GM19438 (cell line): ENCODE measurements around the gene MACROH2A2.
"Not testable (repeated sequence)": the region's sequence is repeated elsewhere in the genome, so short reads cannot be mapped to it uniquely, and the experiment has no call there.

Experiments
- ATAC-seq: cut with Tn5 transposase; IDR thresholded peaks from one replicate; pipeline ENCODE4 v1.9.1; 2021; ENCODE audit warnings: low read depth; ENCODE audit not compliant: unreplicated experiment

MACROH2A2 gene

DNA sequence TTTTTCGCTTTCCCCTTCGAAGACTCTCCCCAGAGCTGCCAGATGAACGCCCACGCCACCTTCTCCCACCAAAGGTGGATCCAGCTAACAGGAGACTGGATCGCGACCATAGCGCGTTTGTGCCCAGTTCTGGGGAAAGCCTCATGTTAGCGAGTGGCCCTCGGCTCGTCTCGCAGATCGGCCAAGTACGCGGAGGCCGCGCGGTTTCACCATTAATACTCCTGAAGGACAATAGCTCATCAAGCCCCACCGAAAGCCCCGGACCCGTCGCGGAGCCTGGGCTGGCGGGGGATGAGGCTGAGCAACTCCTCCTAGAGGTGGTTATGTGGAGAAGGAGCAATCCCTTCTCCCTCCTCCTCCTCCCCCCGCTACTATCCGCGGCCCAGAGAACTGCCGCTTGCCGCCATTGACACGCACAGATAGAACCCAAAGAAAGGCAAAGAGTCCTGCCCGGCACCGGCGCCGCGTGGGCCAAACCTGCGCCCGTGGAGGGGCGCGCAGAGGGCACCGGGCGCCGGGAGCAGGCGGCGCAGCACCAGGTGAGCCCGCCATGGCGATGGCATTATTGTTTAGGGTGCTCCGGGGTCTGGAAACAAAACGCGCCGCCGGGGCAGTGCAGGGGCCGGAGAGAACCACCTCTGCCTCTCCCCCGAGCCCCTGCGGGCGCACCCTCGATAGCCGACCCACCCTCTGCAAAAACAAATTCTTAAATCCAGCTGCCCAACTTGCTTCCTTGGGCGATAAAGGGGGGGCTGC lies at the start of gene MACROH2A2:
MACROH2A2 (plus strand) TSS at position 385 of the 756 bp plus-strand sequence. CDS start 22,813 bp downstream, outside the sequence.
- no peak for ATAC-seq

DNA sequence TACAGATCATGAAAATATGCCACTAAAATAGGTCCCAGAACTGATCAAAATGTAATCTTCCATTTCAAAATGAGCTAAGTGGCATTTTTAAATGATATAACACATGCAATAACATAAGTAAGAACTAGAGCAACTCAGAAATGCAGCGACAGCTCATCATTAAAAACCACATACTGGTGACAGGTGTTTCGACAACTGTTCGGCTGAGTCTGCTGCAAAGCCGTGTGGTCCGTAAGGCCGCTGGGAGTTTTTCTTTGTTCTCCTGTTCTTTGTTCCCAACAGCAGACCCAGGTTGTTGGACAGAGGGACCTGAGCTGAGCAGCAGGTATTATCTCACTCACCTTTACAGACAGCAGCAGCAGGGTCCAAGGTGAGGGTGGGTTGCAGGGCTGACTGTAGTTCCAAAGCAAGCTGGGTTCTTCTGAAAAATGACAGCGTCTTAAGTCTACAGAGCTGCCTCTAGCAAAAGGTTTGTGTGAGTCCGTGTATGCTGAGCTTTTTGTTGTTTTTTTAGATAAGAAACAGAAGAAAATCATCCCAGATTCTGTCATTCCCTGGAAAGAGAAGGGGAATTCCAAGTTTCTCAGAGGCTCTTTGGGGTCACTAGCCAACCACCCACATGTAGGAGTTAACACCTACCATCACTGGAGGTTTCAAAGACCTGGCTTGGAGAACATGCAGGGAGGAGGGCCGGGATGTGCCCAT lies 45.4 kb upstream of the MACROH2A2 start:
- ATAC-seq, result no peak

DNA sequence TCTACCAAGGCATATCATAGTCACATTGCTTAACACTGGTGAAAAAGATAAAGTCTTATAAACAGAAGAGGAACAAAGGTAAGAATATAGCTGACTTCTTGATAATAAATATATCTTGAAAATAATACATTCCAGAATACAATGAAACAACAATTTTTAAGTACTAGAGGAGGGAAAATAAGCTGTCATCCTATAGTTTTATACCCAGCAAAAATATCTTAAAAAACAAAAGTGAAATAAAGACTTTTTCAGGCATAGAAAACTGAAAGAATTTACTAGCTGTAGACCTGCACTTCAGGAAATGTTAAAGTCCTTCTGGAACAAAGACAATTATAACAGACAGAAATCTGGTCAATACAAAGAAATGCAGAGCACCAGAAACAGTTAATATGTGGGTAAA lies 21.4 kb upstream of the MACROH2A2 start:
- ATAC-seq, result no peak

DNA sequence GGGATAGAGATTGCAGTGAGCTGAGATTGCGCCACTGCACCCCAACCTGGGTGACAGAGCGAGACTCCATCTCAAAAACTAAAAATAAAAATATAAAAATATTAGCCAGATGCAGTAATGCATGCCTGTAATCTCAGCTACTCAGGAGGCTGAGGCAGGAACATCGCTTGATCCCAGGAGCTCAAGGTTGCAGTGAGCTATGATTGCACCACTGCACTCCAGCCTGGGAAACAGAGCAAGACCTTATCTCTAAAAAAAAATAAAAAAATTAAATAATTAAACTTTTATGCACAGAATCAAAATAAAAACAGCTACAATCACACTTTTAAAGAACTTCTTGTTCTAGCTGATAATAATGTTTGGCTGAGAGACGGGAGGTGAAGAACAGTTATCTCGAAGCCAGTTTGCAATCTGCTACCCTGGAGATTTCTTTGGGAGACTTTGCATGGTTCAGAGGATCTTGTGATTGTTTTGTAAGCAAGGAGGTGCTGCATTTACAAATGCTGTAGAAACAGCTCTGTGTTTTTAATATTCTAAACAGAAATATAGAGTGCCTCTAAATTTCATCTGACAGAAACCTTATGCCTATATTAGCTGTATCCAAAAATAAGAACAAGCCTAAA lies 19.9 kb upstream of the MACROH2A2 start:
- no peak for ATAC-seq

DNA sequence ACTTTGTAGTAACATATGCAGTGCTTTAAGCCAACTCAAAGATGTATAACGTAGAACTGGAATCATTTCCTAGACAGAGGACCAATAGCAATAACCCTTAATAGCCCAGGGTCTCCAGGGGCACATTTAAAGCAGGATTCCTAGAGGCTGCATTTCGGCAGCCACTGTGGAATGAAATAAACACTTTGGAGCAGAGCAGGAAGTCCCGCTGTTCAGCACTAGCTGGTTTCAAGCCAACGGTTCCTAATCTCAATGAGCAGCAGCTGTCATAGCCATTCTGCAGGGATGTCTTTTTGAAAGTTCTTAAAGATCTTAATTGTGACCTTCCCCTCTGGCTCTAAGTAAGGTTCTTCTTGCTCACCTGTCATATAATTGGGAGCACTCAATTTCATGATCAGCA lies 18.4 kb upstream of the MACROH2A2 start:
- no peak for ATAC-seq

DNA sequence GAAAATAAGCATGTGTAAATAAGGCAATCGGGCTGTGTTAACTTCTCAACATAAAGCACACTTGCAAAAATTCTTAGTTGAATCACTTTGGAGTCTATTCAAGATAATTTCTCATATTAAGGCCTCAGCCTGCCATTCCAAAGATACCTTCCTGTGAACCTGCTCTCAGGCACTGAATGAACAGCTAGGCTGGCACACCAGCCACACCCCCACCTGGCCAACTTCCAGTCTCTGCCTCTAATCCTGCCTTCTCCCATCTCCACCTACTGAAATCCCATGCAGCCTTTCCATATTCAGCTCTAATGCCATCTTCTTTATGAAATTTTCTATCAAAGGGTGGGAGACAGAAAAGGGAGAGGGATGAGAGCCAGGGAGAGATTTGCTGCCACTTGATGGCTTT lies 17.1 kb upstream of the MACROH2A2 start:
- no peak for ATAC-seq

DNA sequence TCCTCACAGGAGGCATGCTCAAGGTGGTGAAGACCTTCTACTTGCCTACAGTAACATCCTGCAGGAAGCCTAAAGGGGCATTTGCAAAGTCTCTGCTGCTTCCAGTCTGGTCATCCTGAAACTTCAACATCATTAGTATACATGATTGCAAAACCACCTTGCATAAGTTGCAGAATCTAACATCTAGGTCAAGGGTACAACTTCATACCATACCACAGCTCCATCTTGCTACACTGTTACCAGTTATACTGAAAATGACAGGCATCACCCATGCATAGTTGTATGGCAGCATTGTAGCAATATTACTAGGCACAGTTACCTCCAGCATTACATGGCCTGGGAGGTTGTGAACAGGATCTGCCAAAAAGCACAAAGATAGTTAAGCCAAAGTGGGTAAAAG lies 13.7 kb upstream of the MACROH2A2 start:
- ATAC-seq, result no peak

DNA sequence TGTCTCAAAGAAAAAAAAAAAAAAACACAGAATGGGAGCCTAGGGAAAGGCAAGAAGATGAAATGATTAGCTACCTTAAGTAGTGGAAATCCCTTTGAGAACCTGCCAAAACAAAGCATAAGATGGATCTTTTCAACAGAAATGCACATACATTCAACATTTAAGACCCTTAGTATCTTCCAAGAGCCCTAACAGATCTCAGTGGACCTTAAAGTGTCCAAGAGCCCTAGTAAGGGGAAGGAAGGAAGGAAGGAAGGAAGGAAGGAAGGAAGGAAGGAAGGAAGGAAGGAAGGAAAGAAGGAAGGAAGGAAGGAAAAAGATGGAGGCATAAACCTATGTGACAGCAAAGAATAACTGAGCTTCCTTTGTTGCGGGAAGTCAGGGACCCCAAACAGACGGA lies 11.6 kb upstream of the MACROH2A2 start:
- no peak for ATAC-seq

DNA sequence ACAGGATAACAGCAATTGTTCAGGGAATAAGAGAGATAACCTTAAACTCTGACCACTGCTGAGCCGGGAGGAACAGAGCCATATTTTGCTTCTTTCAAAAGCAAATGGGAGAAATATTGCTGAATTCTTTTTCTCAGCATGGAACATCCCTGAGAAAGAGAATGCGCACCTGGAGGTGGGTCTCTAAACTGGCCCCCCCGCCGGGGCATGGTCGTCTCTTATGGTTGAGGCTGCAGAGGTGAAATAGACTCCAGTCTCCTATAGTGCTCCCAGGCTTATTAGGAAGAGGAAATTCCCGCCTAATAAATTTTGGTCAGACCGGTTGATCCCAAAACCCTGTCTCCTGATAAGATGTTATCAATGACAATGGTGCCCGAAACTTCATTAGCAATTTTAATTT lies 10.9 kb upstream of the MACROH2A2 start:
- ATAC-seq, result not testable (repeated sequence)

DNA sequence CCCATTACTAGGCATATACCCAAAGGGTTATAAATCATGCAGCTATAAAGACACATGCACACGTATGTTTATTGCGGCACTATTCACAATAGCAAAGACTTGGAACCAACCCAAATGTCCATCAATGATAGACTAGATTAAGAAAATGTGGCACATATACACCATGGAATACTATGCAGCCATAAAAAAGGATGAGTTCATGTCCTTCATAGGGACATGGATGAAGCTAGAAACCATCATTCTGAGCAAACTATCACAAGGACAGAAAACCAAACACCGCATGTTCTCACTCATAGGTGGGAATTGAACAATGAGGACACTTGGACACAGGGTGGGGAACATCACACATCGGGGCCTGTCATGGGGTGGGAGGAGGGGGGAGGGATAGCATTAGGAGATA lies 5.6 kb upstream of the MACROH2A2 start:
- ATAC-seq, result not testable (repeated sequence)

DNA sequence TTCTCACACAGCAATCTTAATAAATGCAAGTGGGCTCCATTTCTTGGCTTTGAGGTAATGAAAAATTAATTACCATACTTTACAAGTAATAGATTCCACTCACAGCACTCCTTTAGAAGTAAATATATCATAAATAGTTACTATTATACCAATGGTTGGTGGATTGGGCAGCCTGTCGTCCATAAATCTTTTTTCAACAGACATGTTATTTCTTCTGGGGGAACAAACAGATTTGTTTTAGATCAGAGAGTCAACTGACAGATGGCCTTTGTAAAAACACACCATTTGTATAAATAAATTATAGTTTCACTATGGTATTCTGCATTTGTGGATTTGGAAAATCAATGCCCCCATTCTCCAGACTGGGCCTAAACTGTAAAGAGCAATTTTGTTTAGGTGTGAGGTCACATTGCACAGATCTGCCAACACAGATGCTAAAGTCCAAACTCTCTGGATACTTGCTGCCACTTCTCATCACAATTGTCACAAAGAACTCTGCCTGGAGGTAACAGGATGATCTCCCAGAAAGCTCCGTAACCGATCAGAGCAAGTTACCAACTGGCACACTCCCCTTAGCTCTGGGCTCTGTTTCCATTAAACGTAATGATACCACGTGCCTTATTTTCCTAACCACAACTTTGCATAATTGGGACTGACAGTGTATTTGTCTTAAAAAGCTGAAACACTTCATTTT lies 4.5 kb upstream of the MACROH2A2 start:
- ATAC-seq, result no peak

DNA sequence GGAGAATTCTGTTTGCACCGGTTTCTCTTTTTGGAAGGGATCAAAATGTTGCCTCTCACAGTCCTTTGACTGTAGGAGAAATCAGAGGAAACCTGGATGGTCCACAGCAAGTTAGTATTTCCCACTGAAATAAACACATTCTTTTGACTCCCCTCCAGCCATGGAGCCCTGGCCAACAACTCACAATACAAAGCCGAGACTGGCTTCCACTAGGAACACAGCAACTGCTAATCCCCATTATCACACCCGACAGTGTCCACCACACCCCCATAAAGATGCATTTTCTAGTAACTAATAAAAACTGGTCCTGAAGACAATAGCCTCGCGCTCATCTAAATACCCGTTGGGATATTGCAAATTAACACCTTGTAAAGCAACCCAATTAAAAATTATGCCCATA lies 798 bp upstream of the MACROH2A2 start:
- ATAC-seq, result no peak

DNA sequence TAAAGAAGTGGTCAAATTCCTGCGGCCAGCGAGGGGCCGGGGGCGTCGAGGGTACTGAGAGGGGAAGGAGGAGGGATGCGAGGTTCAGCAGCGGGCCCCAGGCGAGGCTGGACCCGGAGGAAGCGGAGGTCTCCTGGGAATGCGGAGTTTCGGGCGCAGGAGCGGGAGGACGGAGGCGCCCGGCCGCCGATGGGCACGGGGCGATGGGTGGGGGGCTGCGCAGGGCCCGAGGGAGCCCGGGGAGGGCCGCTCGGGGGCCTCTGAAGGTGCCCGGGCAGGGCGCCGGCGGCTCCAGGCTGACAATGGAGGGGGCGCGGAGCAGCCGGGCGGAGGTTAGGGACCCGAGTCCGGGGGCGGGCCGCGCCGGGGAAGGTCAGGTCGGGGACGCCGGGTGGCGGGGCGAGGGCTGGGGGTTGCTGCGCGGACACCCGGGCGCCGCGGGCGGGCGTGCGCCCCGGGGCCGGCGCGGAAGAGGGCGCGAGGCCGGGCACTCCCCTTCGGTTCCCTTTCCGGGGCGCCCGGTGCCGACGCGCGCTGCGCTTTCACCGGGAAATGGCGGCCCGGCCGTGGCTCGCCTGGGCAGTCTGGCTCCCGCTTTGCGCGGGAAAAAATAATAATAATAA lies 683 bp downstream of the MACROH2A2 start:
- ATAC-seq, result no peak

DNA sequence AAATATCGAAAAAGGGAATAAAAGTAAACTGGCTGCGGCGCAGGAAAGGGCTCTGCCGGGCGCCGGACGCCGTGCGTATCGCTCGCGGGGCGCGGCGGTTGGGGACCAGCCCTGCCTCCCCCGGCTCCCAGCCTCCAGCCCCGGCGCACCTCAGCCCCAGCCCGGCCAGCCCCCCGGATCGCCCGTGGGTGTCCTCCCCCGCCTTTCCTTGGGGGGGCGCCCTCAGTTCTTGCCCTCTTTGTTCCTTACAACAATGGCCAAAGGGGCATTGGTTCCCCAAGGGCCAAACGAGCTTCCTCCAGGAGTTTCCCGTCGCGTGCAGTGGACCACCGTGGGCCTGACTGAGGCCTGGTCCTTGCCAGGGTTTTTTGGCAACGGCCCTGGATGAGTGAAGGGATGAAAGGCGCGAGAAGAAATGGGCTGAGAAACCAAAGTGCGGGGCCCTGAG lies 1.2 kb downstream of the MACROH2A2 start:
- no peak for ATAC-seq

DNA sequence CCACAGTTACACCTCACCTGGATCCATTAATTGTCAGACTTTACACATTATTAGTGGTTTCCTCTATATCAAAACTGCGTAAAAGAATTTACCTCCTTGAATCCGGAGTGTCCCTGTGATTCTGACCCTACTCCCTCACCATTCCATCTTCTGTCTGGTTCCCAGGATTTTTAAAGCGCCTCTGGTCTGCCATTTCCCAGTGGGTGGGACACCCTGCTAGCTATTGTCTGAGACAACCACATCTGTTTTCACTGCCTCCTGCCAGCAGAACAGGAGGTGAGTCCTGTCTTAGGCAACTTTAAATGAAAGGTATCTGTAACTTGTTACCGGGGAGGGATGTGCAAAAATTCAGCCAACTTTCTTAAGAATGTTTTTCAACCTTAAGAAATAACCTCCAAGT lies 2.3 kb downstream of the MACROH2A2 start:
- no peak for ATAC-seq

DNA sequence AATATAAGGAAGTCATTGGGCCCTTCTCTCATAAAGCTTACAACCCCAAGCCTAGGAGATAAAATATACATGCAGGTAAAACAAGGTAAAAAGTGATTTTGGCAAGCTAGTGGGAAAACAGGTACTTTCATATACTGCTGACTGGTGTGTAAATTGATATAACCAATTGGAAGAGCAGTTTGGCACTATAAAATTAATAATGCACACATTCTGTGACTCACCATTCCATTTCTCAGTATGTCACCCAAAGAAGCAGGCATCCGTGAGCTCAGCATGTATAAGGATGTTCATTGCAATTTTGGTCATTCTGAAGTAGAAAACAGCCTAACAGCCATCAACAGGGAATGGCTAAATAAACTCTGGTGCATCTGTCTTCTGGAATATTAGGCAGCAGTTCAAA lies 2.9 kb downstream of the MACROH2A2 start:
- no peak for ATAC-seq

DNA sequence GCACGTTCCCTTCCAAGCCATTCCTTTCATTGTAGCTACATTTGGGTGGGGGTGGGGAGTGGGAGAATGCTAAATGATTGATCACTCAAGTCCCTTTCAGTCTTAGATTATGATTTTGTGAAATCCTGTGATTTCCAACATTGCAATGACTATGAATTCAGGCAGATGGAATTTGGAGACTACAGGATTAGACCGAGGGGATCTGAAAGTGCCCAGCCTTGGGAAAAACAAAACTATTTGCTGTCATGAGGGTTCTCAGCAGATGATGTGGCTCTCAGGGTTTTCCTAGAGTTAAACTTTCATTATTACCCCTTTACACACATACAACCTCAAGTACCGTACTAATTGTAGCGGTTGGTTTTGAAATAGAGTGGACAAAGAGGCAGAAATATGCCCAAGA lies 4.7 kb downstream of the MACROH2A2 start:
- no peak for ATAC-seq

DNA sequence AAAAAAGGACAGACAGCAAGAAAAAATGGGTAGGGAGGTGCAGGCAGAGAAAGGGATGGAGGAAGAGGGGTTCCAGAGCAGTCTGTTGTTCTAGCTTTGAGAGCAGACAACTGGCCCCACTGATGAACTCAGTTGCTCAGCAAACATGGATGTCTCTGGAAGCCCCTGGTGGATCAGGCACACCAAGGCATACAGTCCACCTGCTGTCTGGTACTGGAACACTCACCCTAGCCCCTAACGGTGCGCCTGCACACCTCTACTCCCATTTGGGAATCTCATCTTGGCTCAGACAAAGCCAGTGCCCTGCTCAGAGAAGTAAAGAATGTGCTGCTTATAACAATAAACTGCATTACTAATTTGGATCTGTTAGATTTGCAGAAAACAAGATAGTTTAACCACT lies 7.7 kb downstream of the MACROH2A2 start:
- no peak for ATAC-seq

DNA sequence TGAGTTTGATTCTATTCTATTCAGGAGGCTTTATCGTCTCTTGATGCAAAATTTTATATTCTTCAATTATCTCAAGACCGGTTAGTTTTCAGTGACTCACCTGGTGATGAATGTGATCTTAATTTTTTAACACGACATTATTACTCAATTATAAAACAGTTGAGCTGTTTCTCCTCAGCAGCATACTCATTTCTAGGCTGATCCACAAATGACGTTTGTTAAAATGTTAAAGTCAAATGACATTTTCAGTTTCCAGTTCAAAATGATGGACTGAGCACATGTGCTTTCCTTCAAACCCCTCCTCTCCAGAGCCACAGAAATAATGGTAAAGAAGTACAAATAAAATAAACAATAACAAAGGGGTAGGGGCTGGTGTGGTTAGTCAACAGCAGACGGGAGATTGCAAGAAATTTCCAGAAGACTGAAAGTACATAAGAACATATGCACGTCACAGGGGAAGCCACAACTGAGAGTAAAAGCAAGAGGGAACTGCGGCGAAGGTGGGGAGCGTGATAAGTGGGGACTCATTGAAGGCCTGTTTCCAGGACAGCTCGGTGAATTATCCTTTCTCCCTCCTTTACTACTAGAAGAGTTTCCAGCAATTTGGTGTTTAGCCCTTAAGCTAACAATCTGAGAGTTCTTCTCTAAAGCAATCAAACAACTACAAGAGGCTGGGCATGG lies 10.9 kb downstream of the MACROH2A2 start:
- no peak for ATAC-seq

DNA sequence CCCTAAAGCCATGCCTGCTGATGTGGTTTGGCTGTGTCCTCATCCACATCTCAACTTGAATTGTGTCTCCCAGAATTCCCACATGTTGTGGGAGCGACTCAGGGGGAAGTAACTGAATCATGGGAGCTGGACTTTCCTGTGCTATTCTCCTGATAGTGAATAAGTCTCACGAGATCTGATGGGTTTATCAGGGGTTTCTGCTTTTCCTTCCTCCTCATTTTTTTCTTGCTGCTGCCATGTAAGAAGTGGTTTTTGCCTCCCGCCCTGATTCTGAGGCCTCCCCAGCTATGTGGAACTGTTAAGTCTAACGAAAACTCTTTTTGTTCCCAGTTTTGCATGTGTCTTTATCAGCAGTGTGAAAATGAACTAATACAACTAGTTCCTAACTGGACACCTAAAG lies 11.8 kb downstream of the MACROH2A2 start:
- no peak for ATAC-seq
